ENCODE measurements around the gene SMPD2.

The SMPD2 gene

GRCh38 chr6:109490713-109491112, 50.2 kb downstream of the SMPD2 start:
- H3K4me3 ChIP-seq (ENCODE audit: low read depth, low read length): no peak overlapping the region
- no peak for TF ChIP-seq CTCF (IDR thresholded peaks at IDR 0.05; ENCODE audit: insufficient read depth, low read depth, low read length, missing control alignments)

GRCh38 chr6:109491207-109491938, 50.8 kb downstream of the SMPD2 start:
- H3K4me3 ChIP-seq (ENCODE audit: low read depth, low read length): no peak overlapping the region
- TF ChIP-seq CTCF (IDR thresholded peaks at IDR 0.05; ENCODE audit: insufficient read depth, low read depth, low read length, missing control alignments): no peak
- DNase-seq (ENCODE audit: low read depth): peak; percentile 24

More at GRCh38 chr6:109490713-109491112, 50.2 kb downstream of the SMPD2 start:
- DNase-seq (ENCODE audit: low read depth): no peak
